Small intestine (tissue), 7 donors: ENCODE results near the gene ST3GAL3. TPM values are rescaled to one million over a fixed set of nuclear protein-coding genes. Genes with fewer than 3 reads are reported as not detected.

Experiments used
- DNase-seq, 2 donors: peaks; one replicate each; pipeline versions ENCODE4 v3.0.0 to v3.0.0-alpha.2; 2013
- FAIRE-seq: peaks from 2 replicates; lab custom pipeline; 2012; peaks lifted over from hg19 to GRCh38; lab: Jason Lieb, UNC
- H3K27ac ChIP-seq, 3 donors: one replicate each; pipeline ENCODE4 v1.5.1; 2013; ENCODE audit warnings: low read length in 2 of 3, mild to moderate bottlenecking in 2 of 3, control low read depth in 1 of 3, inconsistent platforms in 1 of 3, low read depth in 1 of 3, moderate library complexity in 1 of 3
- H3K27me3 ChIP-seq, 3 donors: one replicate each; pipeline ENCODE4 v1.6.1; 2013; ENCODE audit warnings: low read length in 3 of 3, inconsistent platforms in 1 of 3; ENCODE audit not compliant: control insufficient read depth in 3 of 3, insufficient read depth in 3 of 3
- H3K36me3 ChIP-seq, 3 donors: one replicate each; pipeline ENCODE4 v1.6.1; 2013; ENCODE audit warnings: low read length in 3 of 3, inconsistent platforms in 1 of 3, low read depth in 1 of 3, mild to moderate bottlenecking in 1 of 3, moderate library complexity in 1 of 3; ENCODE audit not compliant: control insufficient read depth in 3 of 3, insufficient read depth in 2 of 3
- H3K4me1 ChIP-seq, 3 donors: one replicate each; pipeline ENCODE4 v1.6.1; 2013; ENCODE audit warnings: low read length in 2 of 3, inconsistent platforms in 1 of 3, low read depth in 1 of 3, mild to moderate bottlenecking in 1 of 3, moderate library complexity in 1 of 3; ENCODE audit not compliant: control insufficient read depth in 3 of 3, insufficient read depth in 2 of 3
- H3K4me3 ChIP-seq, 3 donors: one replicate each; pipeline ENCODE4 v1.5.1; 2013; ENCODE audit warnings: low read length in 3 of 3, control low read depth in 1 of 3, inconsistent platforms in 1 of 3, low read depth in 1 of 3, mild to moderate bottlenecking in 1 of 3, moderate library complexity in 1 of 3
- H3K9me3 ChIP-seq, 2 donors: one replicate each; pipeline ENCODE4 v1.6.1; 2013; ENCODE audit warnings: low read depth in 1 of 2, low read length in 1 of 2; ENCODE audit not compliant: control insufficient read depth in 2 of 2, insufficient read depth in 1 of 2
- WGBS, 3 donors: extraction: QIAGEN DNeasy Blood & Tissue Kit; methylation state at CpG; one replicate each; pipeline ENCODE4 v1.1.7; 2013; 5-methylcytosine and 5-hydroxymethylcytosine counted together
- polyA plus RNA-seq, 4 donors: library from polyadenylated mRNA; stranded (reverse) in 3 of 4; unstranded in 1 of 4; fragments of 200-250 nt in 3 of 4; fragments of 120-200 nt in 1 of 4; gene quantifications; one replicate each; pipeline versions ENCODE4 v1.2.1 to v1.2.3, GENCODE V29; 2013
- donor health status: healthy with polysubstance abuse.
- donor health status: control.
- donor health status: control.
- donor health status: Bipolar disorder and iron deficiency.
- donor health status: healthy.

Gene ST3GAL3
- polyA plus RNA-seq, 4 donors = 1.1 to 5.4 (median 3.7) TPM

GRCh38 chr1:43978264-43978550, 270.9 kb downstream of the ST3GAL3 start:
- DNase-seq = peak in 1 of 2 donors; percentile 26
- peaks cover 14 to 46% (median 15%) of the 10 kb centered on the region in 3 donors for H3K4me1 ChIP-seq
- FAIRE-seq = no peak
- H3K27me3 ChIP-seq = no peaks in the 10 kb centered on the region
- H3K4me3 ChIP-seq = peak overlapping the region in 1 of 3 donors; percentile 66
- peak overlapping the region in 1 of 3 donors; percentile 61 for H3K27ac ChIP-seq
- no peaks in the 10 kb centered on the region for H3K9me3 ChIP-seq
- WGBS, 3 donors = 34 to 59% (median 42%) methylated on average over 5 of the region's 5 CpGs
- H3K36me3 ChIP-seq = peaks cover 0 to 51% (median 3%) of the 10 kb centered on the region in 3 donors

DNA sequence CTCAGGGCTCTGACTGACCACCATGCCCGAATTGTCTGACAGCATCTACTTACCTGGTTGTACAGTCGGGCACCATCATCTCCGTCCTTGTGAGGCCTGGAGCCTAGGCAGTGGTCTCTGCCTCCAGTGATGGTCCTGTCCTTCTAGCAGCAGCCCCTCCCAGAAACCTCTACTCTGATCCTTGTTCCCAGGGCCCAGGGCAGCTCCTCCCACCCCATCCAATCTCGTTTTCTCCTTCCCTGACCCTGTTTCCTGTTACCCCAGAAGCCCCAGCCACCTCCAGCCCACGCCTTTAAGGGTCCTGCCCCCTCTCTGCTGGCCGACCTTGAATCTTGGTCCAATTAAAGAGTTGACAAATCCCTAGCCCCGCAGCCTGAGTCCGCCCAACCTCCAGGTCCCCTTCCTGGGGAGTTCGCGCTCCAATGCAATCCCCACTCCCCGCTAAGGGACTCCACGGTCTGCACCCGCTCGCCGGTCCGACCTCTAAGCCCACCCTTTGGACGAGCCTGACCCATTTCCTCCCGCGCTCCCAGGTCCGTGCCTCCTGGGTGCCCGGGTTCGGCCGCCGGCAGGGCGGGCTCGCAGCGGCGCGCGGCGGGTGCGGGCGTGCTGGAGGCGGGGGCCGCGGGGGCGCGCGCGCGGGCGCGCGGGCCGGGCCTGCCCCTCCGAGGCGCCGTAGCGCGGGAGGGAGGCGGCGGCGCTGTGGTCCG, 271.4 kb downstream of the ST3GAL3 start, which contains the start of gene B4GALT2:
TSS of gene B4GALT2 (plus strand) at position 660 of the 710 bp plus-strand sequence. CDS start 1,951 bp downstream, outside the sequence.
- H3K27me3 ChIP-seq = no peaks in the 10 kb centered on the region
- WGBS, 3 donors = 3 to 6% (median 5%) methylated on average over 40 to 54 of the region's 54 CpGs
- peak; percentile 54 to 71 for DNase-seq
- H3K4me3 ChIP-seq = peak within 1 kb of the TSS; percentile 45 to 77 (median 66)
- H3K27ac ChIP-seq = peak within 1 kb of the TSS; percentile 34 to 61 (median 54)
- peaks cover 0 to 56% (median 3%) of the 10 kb centered on the region in 3 donors for H3K36me3 ChIP-seq
- H3K4me1 ChIP-seq = peaks cover 14 to 46% (median 14%) of the 10 kb centered on the region in 3 donors
- FAIRE-seq = no peak
- H3K9me3 ChIP-seq = no peaks in the 10 kb centered on the region

GRCh38 chr1:43979261-43979527, 271.9 kb downstream of the ST3GAL3 start:
- Histone ChIP-seq H3K9me3 (no peaks in the 10 kb centered on the region), H3K36me3 (peaks cover 0 to 61% (median 3%) of the 10 kb centered on the region in 3 donors), H3K4me3 (peak overlapping the region; percentile 39 to 77 (median 45)), H3K4me1 (peaks cover 13 to 43% (median 14%) of the 10 kb centered on the region in 3 donors), H3K27ac (peak overlapping the region in 2 of 3 donors; percentile 34 to 40), H3K27me3 (no peaks in the 10 kb centered on the region)
- WGBS, 3 donors = 0 to 1% (median 0%) methylated on average over 5 to 45 of the region's 45 CpGs
- FAIRE-seq (no peak), DNase-seq (no peak)

GRCh38 chr1:43979528-43980254, 272.4 kb downstream of the ST3GAL3 start:
- FAIRE-seq = no peak
- 3 to 4% (median 4%) methylated on average over 29 to 45 of the region's 45 CpGs for WGBS, 3 donors
- Histone ChIP-seq H3K27ac (peak overlapping the region; percentile 34 to 42 (median 40)), H3K27me3 (no peaks in the 10 kb centered on the region), H3K4me1 (peaks cover 13 to 43% (median 14%) of the 10 kb centered on the region in 3 donors), H3K36me3 (peaks cover 0 to 66% (median 3%) of the 10 kb centered on the region in 3 donors), H3K4me3 (peak overlapping the region; percentile 39 to 77 (median 45)), H3K9me3 (no peaks in the 10 kb centered on the region)
- DNase-seq = peak; percentile 60 to 82

DNA sequence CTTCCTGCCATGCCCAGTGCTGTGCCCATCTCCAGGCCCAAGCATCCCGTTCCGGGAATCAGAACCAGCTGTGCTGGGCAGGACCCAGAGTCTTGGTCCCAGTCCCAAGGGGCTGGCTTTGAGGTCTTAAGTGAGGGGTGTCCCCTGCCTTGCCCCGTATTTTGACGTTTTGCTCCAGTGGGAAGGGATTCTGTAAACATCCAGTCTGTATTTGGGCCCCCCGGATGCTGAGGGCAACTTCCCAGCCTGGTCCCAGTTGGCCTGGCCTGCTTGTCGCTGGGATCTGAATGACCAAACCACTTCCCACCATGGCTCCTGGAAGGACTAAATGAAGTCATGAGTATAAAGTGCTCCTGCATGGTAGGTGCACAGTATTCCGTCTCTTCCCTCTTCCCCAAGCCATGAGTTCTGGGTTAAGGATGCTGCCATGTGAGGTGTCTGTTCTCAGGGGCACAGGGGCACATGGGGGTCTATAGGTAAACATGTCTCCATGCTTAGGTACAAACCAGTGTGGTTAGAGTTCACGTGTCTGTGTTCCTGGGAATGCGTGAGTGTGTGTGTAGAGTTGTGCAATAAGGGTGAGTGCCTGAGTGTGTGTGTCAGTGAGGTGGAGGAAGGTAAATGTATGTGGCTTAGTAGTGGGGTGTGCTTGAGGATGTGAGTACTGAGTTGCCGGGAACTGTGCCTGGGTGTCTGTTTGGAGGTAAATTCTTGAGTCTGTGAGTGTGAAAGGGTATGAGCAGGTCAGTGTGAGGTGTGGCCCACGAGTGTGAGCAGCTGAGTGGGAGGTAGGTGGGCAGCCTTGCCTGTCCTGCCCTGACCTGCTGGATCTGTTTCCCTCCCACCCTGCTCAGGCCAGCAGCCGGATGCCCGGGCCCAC, 273.2 kb downstream of the ST3GAL3 start:
- Histone ChIP-seq H3K9me3 (no peaks in the 10 kb centered on the region), H3K4me1 (peaks cover 13 to 43% (median 14%) of the 10 kb centered on the region in 3 donors), H3K4me3 (peak overlapping the region in 1 of 3 donors; percentile 39), H3K36me3 (peaks cover 0 to 73% (median 4%) of the 10 kb centered on the region in 3 donors), H3K27me3 (no peaks in the 10 kb centered on the region), H3K27ac (peak overlapping the region; percentile 24 to 42 (median 34))
- peak; percentile 33 to 36 for DNase-seq
- 47 to 63% (median 58%) methylated on average over 13 of the region's 13 CpGs for WGBS, 3 donors
- no peak for FAIRE-seq

Other genes with a start within 250 kb of the ST3GAL3 start
- gene PTPRF, start 176.7 kb upstream of the ST3GAL3 start, polyA plus RNA-seq = 100 to 1,000 TPM in 1 of 4 donors, 10 to 100 TPM in 3; 77.0 to 255 (median 83.2) TPM
- 10 to 100 TPM; 19.2 to 54.1 (median 34.4) TPM for gene KDM4A, start 57.4 kb upstream of the ST3GAL3 start, polyA plus RNA-seq
- 1 to 10 TPM in 1 of 4 donors, under 1 TPM in 2, not detected in 1; 0.81 to 1.2 (median 0.83) TPM for gene ARTN, start 226.3 kb downstream of the ST3GAL3 start, polyA plus RNA-seq
- gene IPO13, start 239.4 kb downstream of the ST3GAL3 start, polyA plus RNA-seq = 10 to 100 TPM; 14.2 to 24.8 (median 20.1) TPM